Fibroblast of upper back skin (primary cell): ENCODE results near the gene CREB3L1.
"Not testable (repeated sequence)": the region's sequence is repeated elsewhere in the genome, so short reads cannot be mapped to it uniquely, and the experiment has no call there.

Source experiments
- DNase-seq: peaks from one replicate; pipeline ENCODE4 v3.0.0-alpha.2; 2013

The CREB3L1 gene

GRCh38 chr11:46298699-46299433 lies 21.4 kb downstream of the CREB3L1 start:
- peak; percentile 82 for DNase-seq

GRCh38 chr11:46299451-46299961 lies 22.0 kb downstream of the CREB3L1 start:
- no peak for DNase-seq

- no peak for DNase-seq
These were observed 22.8 kb downstream of the CREB3L1 start for GRCh38 chr11:46300270-46300669.

- no peak for DNase-seq
These were observed 25.4 kb downstream of the CREB3L1 start for GRCh38 chr11:46302866-46303265.

DNA sequence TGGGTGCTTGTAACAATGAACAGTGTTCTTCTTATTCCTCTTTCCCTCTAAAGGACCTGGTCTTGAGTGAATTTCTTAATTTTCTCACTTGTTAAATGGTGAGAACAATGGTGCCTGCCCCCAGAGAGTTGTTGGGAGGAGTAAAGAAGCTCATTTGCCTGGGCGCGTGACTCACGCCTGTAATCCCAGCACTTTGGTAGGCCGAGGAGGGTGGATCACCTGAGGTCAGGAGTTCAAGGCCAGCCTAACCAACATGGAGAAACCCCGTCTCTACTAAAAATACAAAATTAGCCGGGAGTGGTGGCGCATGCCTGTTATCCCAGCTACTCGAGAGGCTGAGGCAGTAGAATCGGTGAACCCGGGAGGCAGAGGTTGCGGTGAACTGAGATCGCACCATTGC lies 26.6 kb downstream of the CREB3L1 start:
- DNase-seq: not testable (repeated sequence)

DNA sequence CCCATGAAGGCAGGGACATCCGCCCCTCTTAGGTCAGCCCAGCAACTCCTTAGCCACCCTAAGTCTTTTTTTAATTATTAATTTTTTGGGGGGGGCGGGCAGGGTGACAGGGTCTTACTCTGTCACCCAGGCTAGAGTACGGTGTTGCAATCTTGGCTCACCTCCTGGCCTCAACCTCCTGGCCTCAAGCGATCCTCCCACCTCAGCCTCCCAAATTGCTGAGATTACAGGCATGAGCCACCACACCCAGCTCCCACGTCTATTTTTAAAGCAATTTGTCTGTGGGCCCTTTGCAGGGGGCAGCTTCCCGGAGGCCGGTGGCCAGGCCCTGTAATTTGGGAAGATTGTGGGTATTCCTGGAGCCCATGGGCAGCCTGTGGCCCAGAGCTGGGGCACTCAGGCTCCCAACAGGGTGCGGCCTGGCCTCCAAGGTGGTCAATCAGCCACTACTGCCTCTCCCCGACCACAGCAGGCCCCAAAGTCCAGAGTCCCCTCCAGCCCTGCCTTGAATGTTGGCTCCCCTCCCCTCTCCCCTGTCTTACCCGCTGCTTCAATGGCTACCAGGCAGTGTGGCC lies 27.2 kb downstream of the CREB3L1 start:
- no peak for DNase-seq

DNA sequence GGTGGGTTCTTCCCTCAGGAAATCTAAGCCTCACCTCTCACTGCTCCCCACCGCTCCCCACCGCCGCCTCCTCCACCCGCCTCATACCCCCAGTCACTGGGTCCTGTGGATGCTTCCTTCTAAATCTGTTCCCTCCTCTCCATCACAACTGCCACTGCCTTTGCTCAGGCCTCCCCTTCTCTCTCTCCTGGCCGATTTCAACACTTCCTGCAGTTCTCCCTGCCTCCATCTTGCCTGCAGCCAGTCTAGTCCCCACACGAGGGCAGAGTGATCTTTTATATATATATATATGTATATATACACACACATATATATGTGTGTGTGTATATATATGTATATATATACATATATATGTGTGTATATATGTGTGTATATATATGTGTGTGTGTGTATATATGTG lies 27.8 kb downstream of the CREB3L1 start:
- DNase-seq: peak; percentile 66

DNA sequence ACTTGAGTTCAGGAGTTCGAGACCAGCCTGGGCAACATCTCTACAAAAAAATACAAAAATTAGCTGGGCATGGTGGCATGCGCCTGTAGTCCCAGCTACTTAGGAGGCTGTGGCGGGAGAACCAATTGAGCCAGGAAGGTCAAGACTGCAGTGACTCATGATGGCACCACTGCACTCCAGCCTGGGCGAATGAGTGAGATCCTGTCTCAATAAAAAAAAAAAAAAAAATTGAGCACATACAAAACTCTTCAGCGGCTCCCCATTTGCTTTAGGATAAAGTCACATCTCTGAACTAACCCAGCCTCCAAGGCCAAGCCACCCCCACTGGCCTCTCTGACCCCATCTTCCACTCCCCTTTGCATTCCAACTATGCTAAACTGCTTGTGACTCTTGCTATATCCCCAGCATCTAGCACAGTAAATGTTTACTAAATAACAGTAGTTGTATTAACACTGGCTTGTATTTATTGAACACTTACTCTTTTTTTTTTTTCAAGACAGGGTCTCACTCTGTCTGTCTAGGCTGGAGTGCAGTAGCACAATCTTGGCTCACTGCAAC lies 28.9 kb downstream of the CREB3L1 start:
- DNase-seq: no peak

DNA sequence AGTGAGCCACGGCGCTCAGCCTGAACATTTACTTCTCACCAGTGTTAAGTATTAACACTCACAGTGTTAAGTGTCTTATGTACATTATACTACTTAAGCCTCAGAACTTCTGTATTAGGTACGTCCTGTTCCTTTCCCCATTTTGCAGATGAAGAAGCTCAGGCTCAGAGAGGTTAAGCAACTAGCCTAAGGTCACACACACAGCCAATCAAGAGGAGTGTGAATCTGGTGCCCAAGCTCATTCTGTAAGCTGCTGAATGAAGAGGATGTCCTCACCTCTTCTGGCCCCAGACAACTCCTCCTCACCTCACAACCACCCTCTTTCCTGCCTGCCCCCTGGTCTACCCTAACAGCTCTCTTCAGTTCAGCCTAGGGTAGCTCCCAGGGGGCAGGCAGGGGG lies 29.9 kb downstream of the CREB3L1 start:
- no peak for DNase-seq

GRCh38 chr11:46307785-46308341 lies 30.4 kb downstream of the CREB3L1 start:
- DNase-seq: no peak

DNA sequence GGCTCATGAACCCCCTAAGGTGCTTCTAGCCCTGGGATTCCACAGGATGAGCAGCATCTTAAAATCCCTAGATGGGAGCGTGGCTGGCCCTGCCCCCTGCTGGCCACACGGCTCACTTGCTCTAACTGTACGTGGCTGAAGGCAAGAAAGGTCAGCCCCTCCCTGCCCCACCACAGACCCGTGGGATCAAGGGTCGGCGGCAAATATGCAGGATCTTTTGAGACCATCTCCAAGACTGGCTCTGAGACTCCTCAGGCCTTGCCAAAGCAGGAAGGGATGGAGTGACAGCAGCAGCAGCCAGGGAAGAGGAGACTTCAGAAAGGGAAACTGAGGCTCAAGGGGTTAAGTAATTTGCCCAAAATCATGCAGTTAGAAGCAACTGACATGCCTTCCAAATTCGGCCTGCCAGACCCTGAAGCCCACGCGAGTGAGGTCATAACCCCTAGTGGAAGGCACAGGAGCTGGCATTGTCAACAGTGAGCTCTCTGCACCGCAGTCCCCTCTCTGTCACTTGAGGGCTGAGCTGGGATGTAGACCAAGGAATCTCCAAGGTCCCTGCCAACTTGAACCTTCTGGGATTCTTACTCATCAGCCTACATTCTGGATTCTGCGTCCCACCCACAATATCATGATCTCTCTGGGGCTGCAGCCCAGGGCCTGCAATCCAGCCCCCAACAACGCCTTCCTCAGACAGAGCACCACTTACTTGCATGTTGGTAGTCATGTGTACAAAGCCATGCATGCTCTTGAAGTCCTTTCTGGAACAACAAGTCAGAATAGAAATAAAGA lies 31.4 kb downstream of the CREB3L1 start:
- peak; percentile 59 for DNase-seq

DNA sequence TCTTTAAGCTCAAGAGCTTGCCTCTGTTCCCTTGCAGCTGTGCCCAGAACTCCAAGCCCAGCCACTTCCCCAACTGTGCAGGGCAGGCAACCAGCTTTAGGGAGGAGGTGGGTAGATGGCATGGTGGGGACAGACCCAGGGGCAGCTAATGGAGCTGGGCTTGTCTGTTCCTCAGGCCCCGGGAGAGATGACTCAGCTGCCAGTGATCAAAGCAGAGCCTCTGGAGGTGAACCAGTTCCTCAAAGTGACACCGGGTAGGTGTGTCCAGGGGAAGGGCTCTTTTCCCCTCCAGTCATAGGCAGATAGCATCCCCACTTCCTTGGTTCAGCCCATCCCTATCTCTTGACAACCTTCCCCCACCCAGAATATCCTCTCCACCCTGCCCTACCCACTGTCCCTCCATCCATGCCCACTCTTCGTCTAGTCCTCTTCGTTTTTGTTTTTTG lies 32.4 kb downstream of the CREB3L1 start:
- no peak for DNase-seq

GRCh38 chr11:46315033-46315738 lies 37.7 kb downstream of the CREB3L1 start:
- DNase-seq: peak; percentile 75

DNA sequence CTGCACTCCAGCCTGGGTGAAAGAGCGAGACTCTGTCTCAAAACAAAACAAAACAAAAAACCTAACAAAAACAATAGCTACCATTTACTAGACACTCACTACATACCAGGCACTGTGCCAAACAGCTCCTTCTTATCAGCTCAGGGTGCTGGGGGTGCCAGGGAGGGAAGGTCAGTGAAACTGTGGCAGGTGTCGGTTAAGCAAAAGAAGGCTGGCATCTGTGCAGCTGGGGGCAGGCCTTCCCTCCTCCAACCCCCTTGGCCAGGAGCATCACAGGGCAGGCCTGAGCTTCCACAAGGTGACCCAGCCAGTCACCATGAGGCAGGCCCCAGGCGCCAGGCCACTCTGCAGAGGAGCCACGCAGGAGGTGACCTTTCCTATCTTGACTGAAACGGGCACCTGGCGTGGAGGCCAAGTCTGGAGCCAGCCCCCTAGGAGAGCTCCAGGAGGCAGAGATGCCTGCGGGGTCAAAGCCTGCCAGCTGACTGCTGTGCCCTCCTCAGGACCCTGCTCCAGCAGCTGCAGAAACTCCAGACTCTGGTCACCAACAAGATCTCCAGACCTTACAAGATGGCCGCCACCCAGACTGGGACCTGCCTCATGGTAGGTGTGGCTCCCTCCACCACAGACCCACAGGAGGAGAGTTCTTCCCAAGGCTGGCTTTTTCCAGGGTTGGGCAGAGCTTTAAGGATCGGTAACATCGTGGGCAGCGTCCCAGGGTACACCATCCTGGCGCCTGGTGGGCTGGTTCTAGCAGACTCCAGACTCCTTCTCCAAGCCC lies 38.5 kb downstream of the CREB3L1 start:
- DNase-seq: no peak

GRCh38 chr11:46319074-46319453 lies 41.6 kb downstream of the CREB3L1 start:
- DNase-seq: no peak

GRCh38 chr11:46321757-46322156 lies 44.3 kb downstream of the CREB3L1 start:
- no peak for DNase-seq

GRCh38 chr11:46322759-46323158 lies 45.3 kb downstream of the CREB3L1 start:
- peak; percentile 46 for DNase-seq

- no peak for DNase-seq
These were observed 49.5 kb downstream of the CREB3L1 start for GRCh38 chr11:46326813-46327416.

- DNase-seq: no peak
These were observed 50.4 kb downstream of the CREB3L1 start for GRCh38 chr11:46327829-46328228.

DNA sequence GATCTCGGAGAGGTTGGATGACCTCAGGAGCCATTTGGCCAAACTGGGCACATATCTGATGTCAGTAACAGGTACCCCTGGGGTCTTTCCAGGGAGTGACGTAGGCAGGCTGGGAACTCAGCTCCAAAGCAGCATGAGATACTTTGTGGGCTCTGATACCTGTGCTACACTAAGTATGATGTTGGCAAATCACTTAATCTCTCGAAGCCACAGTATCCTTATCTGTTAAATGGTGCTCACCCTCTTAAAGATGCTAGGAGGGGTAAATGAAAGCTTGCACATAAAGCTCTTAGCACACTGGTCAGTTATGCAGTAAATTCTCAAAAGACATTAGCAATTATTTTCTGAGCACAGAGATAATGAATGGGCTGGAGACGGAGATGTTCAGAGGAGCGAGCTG lies 52.7 kb downstream of the CREB3L1 start:
- no peak for DNase-seq
